Stimulated activated naive CD8-positive, alpha-beta T cell treated with anti-CD3 and anti-CD28 coated beads, Interleukin-15, amount 100 ng/mL, for 72 hours (primary cell): ENCODE measurements around the gene NDRG3.
A peak's percentile ranks its signal among the peaks of the same experiment; 100 is the strongest.
"Not testable (repeated sequence)": the region's sequence is repeated elsewhere in the genome, so short reads cannot be mapped to it uniquely, and the experiment has no call there.

Experiments used
- ATAC-seq: fragments of 150-1000 bp; cut with Tn5 transposase; 2 replicates; pipeline ENCODE4 v1.10.0; 2021; ENCODE audit warnings: mild to moderate bottlenecking, moderate library complexity
- DNase-seq, 2 donors: peaks; one replicate each; pipeline ENCODE4 v3.0.0; 2021 to 2022
- H3K27ac Mint-ChIP-seq, 2 donors: one replicate each; pipeline ENCODE4 v1.8.0; 2022; ENCODE audit warnings: mild to moderate bottlenecking in 2 of 2, mixed read lengths in 2 of 2, moderate library complexity in 2 of 2
- H3K27me3 Mint-ChIP-seq: one replicate; pipeline ENCODE4 v1.8.0; 2022; ENCODE audit warnings: mixed read lengths
- H3K4me1 Mint-ChIP-seq: one replicate; pipeline ENCODE4 v1.8.0; 2022; ENCODE audit warnings: mild to moderate bottlenecking, mixed read lengths
- H3K4me3 Mint-ChIP-seq, 2 donors: one replicate each; pipeline ENCODE4 v1.8.0; 2022; ENCODE audit warnings: mild to moderate bottlenecking in 2 of 2, mixed read lengths in 2 of 2, moderate library complexity in 1 of 2
- H3K9me3 Mint-ChIP-seq, 2 donors: one replicate each; pipeline ENCODE4 v1.8.0; 2022; ENCODE audit warnings: mixed read lengths in 2 of 2

NDRG3 gene

DNA sequence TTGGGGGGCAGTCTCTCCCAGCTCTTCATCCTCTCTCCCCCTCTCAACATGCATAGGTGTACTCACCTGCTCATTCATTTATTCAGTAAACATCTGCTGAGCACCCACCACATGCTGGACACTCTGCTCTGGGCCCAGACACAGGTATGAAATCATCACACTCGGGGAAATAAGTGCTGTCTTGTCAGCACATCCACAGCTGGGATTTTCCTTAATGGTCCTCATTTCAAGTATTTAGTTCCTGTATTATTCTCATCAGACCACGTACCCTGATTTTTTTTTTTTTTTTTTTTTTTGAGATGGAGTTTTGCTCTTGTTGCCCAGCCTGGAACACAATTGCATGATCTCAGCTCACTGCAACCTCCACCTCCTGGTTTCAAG, 121.0 kb downstream of the NDRG3 start:
- H3K4me3 Mint-ChIP-seq, result no peak overlapping the region
- H3K9me3 Mint-ChIP-seq, result no peaks in the 10 kb centered on the region
- ATAC-seq, result no peak
- peak overlapping the region in 1 of 2 donors; percentile 81 for H3K27ac Mint-ChIP-seq
- DNase-seq, result no peak
- no peaks in the 10 kb centered on the region for H3K27me3 Mint-ChIP-seq
- H3K4me1 Mint-ChIP-seq, result peaks cover 41% of the 10 kb centered on the region

DNA sequence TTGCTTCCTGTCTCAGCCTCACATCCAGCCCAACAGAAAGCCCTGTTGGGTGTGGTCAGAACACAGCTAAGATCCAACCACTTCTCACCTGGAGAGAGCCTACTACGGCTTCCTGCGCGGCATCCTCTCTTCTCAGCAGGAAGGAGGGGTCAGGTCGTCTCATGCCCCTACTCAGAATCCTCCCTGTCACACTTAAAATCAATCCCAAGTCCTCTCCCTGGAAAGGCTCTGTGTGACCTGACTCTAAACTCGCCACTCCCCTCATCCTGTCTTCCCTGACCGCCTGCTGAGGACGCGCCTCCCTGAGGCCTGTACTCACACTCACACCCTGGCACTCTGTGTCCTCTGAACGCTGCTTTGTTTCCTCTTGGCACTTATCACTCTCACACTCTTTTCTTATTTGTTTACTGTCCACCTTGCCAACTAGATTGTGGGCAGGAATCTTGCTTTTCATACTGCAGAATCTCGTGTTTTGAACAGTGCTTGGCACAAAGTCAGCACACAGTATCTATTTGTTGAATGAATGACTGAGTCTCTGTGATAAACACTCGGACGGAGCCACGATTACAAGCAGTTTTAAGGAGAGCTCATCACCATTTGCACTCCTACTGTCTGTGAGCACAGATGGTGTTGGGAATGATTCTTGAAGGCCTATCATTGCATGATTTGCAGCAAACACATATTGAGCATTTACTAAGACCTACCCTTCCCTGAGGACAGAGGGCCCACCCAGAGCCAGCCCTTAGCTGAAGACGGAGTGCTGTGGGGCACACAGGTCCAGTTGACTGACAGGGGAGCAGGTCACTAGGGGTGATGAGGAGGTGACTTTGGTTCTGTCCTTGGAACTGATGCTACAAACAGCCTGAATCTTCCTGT, 121.6 kb downstream of the NDRG3 start:
- Mint-ChIP-seq H3K4me1 (peaks cover 35% of the 10 kb centered on the region), H3K4me3 (no peak overlapping the region)
- ATAC-seq, result no peak

DNA sequence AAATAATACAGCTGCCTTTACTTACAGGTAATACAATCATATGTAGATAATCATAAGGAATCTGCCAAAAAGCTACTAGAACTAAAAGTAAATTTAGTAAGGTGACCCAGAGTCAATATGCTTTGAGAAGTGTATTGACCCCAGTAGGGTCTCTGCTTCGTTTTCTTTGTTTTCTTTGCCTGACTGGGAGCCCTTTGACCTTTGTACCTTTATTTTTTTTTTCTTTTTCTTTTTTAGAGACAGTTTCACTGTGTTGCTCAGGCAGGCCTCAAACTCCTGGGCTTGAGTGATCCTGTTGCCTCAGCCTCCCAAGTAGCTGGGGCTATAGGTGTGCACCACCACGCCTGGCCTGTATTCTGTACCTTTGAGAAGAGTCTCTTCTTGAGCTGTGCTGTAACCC, 122.4 kb downstream of the NDRG3 start:
- Mint-ChIP-seq H3K4me3 (no peak overlapping the region), H3K4me1 (peaks cover 28% of the 10 kb centered on the region), H3K27me3 (no peaks in the 10 kb centered on the region), H3K9me3 (no peaks in the 10 kb centered on the region), H3K27ac (no peak overlapping the region)
- DNase-seq, result no peak
- ATAC-seq, result no peak

More for the DNA sequence above, 121.6 kb downstream of the NDRG3 start:
- Mint-ChIP-seq H3K27ac (peak overlapping the region in 1 of 2 donors; percentile 55), H3K27me3 (no peaks in the 10 kb centered on the region), H3K9me3 (no peaks in the 10 kb centered on the region)
- no peak for DNase-seq

GRCh38 chr20:36620917-36621316, 125.0 kb downstream of the NDRG3 start:
- Mint-ChIP-seq H3K4me1 (peaks cover 21% of the 10 kb centered on the region), H3K27me3 (no peaks in the 10 kb centered on the region), H3K9me3 (no peaks in the 10 kb centered on the region), H3K27ac (peak overlapping the region; percentile 77 to 86), H3K4me3 (no peak overlapping the region)
- ATAC-seq (no peak), DNase-seq (no peak)

GRCh38 chr20:36614781-36615557, 130.9 kb downstream of the NDRG3 start:
- H3K27ac Mint-ChIP-seq, result peak overlapping the region; percentile 2 to 91
- no peaks in the 10 kb centered on the region for H3K9me3 Mint-ChIP-seq
- no peak overlapping the region for H3K4me3 Mint-ChIP-seq
- H3K4me1 Mint-ChIP-seq, result peaks cover 31% of the 10 kb centered on the region
- DNase-seq (no peak), ATAC-seq (no peak)
- H3K27me3 Mint-ChIP-seq, result no peaks in the 10 kb centered on the region

GRCh38 chr20:36613974-36614373, 131.9 kb downstream of the NDRG3 start:
- H3K4me3 Mint-ChIP-seq, result no peak overlapping the region
- ATAC-seq, result no peak
- H3K9me3 Mint-ChIP-seq, result no peaks in the 10 kb centered on the region
- H3K27ac Mint-ChIP-seq, result peak overlapping the region; percentile 78 to 93
- DNase-seq, result no peak
- H3K27me3 Mint-ChIP-seq, result no peaks in the 10 kb centered on the region
- H3K4me1 Mint-ChIP-seq, result peaks cover 31% of the 10 kb centered on the region

DNA sequence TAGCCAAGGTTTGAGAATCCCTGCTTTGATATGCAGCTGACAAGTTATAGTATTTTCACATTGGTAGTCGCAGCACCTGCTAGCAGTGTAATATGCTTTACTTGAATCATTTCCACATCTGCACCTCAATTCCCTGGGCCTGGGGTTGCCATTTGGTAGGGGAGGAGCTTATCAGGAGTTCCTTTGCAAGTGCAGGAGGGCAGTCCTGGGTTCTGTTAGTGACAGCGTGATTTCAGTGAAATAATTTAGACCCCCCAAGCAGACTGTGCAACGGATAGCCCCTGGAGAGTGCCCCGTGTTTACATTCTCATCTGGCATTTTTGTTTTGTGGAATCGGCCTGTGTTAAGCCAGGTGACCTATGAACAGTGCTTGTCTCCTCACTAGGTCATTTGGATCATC, 134.3 kb downstream of the NDRG3 start:
- H3K27ac Mint-ChIP-seq, result no peak overlapping the region

GRCh38 chr20:36608388-36608728, 137.5 kb downstream of the NDRG3 start:
- not testable (repeated sequence) for H3K27me3 Mint-ChIP-seq, H3K4me3 Mint-ChIP-seq, DNase-seq, ATAC-seq, H3K9me3 Mint-ChIP-seq
- Mint-ChIP-seq H3K4me1 (peaks cover 40% of the 10 kb centered on the region), H3K27ac (peak overlapping the region in 1 of 2 donors; percentile 61)

More for the DNA sequence above, 134.3 kb downstream of the NDRG3 start:
- ATAC-seq (no peak), DNase-seq (no peak)
- H3K9me3 Mint-ChIP-seq, result no peaks in the 10 kb centered on the region
- peaks cover 46% of the 10 kb centered on the region for H3K4me1 Mint-ChIP-seq
- no peaks in the 10 kb centered on the region for H3K27me3 Mint-ChIP-seq
- H3K4me3 Mint-ChIP-seq, result no peak overlapping the region

- H3K9me3 Mint-ChIP-seq, result no peaks in the 10 kb centered on the region
- no peak for DNase-seq
- H3K4me1 Mint-ChIP-seq, result peaks cover 34% of the 10 kb centered on the region
These were observed 138.1 kb downstream of the NDRG3 start for GRCh38 chr20:36607586-36608387.

GRCh38 chr20:36606158-36607066, 139.5 kb downstream of the NDRG3 start:
- Mint-ChIP-seq H3K27me3 (no peaks in the 10 kb centered on the region), H3K4me1 (peaks cover 34% of the 10 kb centered on the region), H3K9me3 (no peaks in the 10 kb centered on the region), H3K27ac (peak overlapping the region; percentile 93 to 96), H3K4me3 (peak overlapping the region; percentile 93 to 97)
- ATAC-seq, result no peak
- DNase-seq, result no peak

More at GRCh38 chr20:36607586-36608387, 138.1 kb downstream of the NDRG3 start:
- Mint-ChIP-seq H3K27me3 (no peaks in the 10 kb centered on the region), H3K27ac (peak overlapping the region; percentile 14 to 61), H3K4me3 (peak overlapping the region; percentile 73 to 93)
- ATAC-seq, result no peak

DNA sequence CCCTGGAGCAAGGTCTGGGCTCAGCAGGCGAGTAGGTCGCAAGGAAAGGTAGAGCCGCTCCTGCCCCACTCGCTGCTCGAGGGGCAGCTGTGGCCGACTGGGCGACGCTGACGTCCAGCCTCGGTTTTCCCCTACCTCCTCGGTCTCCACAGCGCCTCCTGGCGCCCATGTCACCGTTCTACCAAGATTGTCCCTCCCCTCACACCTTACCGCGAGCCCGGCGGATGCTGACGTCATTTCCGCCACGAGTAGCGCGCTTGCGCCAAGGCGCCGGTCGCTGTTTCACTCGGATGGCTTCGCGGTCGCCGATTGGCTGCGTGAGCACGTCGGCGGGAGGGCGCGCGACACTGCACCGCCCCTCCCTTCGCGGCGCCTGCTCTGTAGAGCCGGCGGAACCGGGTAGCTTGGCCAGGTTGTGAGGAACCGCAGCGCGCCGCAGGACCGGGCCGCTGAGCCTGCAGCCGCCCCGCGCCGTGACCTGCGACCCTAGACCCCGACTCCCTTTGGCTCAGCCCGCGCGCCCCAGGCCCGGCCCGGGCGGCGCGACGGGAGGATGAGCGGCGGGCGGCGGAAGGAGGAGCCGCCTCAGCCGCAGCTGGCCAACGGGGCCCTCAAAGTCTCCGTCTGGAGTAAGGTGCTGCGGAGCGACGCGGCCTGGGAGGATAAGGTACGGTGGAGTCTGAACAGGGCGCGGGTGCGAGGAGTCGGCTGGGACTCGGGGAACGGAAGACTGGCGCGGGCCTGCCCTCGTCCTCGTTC, 140.3 kb downstream of the NDRG3 start, which contains the start of gene RAB5IF:
Gene RAB5IF (plus strand): TSS at position 381 of the 759 bp plus-strand sequence. CDS start 173 bp downstream, at position 554.
- H3K4me3 Mint-ChIP-seq, result peak within 1 kb of the TSS; percentile 93 to 97
- H3K9me3 Mint-ChIP-seq, result no peaks in the 10 kb centered on the region
- peaks cover 35% of the 10 kb centered on the region for H3K4me1 Mint-ChIP-seq
- H3K27ac Mint-ChIP-seq, result peak within 1 kb of the TSS; percentile 93 to 96
- DNase-seq (peak; percentile 99), ATAC-seq (peak; percentile 92)
- H3K27me3 Mint-ChIP-seq, result no peaks in the 10 kb centered on the region

- DNase-seq, result peak in 1 of 2 donors; percentile 62
- peak; percentile 53 for ATAC-seq
- Mint-ChIP-seq H3K27ac (peak overlapping the region; percentile 91 to 96), H3K9me3 (no peaks in the 10 kb centered on the region), H3K27me3 (no peaks in the 10 kb centered on the region), H3K4me1 (peaks cover 41% of the 10 kb centered on the region), H3K4me3 (peak overlapping the region; percentile 93 to 97)
These were observed 140.9 kb downstream of the NDRG3 start for GRCh38 chr20:36604952-36605398.
